A673 (cell line): ENCODE data around the gene ROR1.

ENCODE experiments used
- EZH2 ChIP-seq: fragments of 200-600 bp; sonication (generic); IDR thresholded peaks from 2 replicates; pipeline ENCODE4 v1.6.1; 2017; ENCODE audit warnings: borderline replicate concordance, low read depth, mild to moderate bottlenecking, mixed read lengths, antibody characterized with exemption, low read length; ENCODE audit not compliant: poor library complexity, severe bottlenecking
- TF ChIP-seq, protein P1 (sequence below): fragments of 300-800, 200-600 bp; sonication (generic); conservative IDR thresholded peaks from 2 replicates; pipeline ENCODE4 v1.5.1; 2017; ENCODE audit warnings: low read depth, mild to moderate bottlenecking, antibody characterized with exemption, low read length, moderate library complexity, mixed read lengths

DNA sequence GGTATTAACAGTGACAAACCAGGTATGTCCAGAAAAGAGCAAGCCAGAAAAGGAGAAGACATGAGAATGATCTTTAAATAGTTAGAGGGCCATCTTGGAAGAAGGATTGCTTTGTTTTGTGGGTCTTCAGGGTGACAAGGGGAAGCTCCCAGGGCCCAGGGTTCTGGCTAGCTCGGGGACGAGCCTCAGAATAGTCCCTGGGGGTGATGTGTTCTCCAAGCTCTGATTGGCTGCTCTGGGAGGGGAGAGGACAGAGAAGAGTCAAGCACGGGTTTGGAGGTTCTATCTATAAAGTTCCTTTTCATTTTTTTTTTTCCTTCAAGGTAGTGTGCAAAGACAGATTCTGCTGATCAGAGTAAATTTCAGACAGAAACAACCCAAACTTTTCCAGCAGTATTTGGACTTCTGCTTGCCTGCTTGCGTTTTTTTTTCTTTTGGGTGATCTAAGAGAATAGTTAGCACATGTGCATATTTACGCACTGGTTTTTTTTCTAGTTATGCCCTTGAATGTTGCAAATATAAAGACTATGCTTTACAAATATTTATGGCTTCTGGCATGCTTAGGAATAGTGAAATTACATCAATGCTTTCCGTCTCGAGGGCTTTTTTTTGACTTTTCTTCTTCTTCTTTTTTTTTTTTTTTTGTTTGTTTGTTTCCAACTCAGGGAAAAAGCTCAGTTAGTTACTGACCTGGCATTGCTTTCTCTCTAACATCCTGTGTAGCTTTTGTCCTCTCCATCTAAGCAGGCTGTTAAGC lies 59.7 kb downstream of the ROR1 start:
- TF ChIP-seq, protein P1, sequence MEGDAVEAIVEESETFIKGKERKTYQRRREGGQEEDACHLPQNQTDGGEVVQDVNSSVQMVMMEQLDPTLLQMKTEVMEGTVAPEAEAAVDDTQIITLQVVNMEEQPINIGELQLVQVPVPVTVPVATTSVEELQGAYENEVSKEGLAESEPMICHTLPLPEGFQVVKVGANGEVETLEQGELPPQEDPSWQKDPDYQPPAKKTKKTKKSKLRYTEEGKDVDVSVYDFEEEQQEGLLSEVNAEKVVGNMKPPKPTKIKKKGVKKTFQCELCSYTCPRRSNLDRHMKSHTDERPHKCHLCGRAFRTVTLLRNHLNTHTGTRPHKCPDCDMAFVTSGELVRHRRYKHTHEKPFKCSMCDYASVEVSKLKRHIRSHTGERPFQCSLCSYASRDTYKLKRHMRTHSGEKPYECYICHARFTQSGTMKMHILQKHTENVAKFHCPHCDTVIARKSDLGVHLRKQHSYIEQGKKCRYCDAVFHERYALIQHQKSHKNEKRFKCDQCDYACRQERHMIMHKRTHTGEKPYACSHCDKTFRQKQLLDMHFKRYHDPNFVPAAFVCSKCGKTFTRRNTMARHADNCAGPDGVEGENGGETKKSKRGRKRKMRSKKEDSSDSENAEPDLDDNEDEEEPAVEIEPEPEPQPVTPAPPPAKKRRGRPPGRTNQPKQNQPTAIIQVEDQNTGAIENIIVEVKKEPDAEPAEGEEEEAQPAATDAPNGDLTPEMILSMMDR: no peak
- TF ChIP-seq EZH2: no peak
